HG02623 (cell line): ENCODE measurements around the gene RP2.

Experiments
- ATAC-seq: cut with Tn5 transposase; IDR thresholded peaks from one replicate; pipeline ENCODE4 v1.9.1; 2021; ENCODE audit warnings: moderate library complexity; ENCODE audit not compliant: unreplicated experiment

RP2 gene

DNA sequence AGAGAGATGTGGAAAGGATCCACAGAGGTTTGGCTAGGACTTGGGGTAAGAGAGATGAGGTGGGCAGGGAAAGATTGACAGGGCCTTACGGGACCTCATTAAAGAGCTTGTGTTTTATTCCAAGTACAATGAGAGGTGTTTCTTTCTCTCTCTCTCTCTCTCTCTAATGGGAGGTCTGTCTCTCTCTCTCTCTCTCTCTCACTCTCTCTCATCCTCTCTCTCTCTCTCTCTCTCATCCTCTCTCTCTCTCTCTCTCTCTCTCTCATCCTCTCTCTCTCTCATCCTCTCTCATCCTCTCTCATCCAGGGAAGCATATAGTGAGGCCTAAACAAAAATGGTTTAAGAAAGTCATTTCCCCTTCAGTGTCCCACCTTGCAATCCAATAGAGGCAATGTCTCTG lies 80.8 kb downstream of the RP2 start:
- ATAC-seq, result no peak

DNA sequence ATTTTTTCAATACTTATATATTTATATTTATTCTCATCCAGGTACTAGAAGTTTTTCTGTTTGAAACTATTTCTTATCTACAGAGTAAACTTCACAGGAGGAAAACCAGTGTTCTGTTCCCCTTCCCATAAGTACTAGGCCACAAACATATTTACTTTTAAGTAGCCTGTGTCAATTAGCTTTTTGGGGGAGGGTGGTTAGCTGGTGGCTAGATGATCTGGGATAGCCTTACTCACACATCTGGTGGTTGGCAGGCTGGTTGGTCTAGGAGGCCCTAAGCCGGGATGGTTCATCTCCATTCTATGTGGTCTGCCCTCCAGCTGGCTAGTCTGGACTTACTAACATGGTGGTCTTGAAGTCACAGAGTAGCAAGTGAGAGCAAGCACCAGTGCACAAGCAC lies 81.6 kb downstream of the RP2 start:
- no peak for ATAC-seq

DNA sequence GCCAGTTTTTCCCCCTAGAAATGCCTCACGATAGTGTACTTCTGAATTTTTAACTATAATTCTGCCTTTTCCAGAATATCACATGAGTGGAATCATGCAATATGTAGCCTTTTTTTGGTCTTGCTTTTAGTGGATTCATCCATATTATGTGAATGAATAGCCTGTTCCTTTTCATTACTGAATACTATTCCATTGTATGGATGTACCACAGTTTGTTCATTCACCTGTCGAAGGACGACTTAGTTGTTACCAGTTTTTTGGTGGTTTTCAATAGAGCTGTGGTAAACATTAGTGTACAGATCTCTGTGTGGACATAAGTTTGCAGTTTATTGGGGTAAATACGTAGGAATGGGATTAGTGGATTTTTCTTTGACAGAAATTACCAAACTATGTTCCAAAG lies 83.4 kb downstream of the RP2 start:
- no peak for ATAC-seq

DNA sequence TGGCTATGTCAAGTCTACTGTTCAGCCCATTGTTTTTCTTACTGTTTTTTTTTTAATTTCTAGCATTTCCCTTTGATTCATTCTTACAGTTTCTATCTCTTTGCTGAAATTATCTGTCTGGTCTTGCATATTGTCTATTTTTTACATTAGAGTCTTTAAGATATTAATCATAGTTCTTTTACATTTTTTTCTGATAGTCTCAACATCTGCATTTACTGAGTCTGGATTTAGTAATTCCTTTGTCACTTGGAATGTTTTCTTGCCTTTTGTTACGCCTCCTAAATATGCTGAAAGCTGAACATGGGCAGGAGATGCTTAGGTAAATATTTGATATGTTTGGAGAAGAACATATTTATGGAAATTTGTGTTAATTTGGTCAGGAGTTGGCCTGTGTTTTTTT lies 85.8 kb downstream of the RP2 start:
- no peak for ATAC-seq

DNA sequence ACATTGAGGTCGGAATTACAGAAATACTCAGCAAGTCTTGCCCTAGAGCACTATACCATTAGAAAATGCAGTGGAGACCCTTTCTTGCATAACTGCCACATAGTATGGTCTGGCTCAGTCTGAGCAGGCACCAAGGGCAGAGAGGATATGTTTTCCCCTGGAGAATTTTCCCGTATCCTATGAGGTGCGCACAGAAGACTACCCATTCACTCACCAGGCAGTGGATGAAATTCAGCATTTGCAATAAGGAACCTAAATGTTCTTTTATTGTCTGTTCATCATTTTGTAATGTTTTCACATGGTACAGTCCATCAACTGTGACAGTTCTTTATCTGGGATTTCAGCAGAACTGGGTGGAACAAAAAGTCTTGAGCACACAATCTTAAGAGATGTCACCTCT lies 90.9 kb downstream of the RP2 start:
- no peak for ATAC-seq

DNA sequence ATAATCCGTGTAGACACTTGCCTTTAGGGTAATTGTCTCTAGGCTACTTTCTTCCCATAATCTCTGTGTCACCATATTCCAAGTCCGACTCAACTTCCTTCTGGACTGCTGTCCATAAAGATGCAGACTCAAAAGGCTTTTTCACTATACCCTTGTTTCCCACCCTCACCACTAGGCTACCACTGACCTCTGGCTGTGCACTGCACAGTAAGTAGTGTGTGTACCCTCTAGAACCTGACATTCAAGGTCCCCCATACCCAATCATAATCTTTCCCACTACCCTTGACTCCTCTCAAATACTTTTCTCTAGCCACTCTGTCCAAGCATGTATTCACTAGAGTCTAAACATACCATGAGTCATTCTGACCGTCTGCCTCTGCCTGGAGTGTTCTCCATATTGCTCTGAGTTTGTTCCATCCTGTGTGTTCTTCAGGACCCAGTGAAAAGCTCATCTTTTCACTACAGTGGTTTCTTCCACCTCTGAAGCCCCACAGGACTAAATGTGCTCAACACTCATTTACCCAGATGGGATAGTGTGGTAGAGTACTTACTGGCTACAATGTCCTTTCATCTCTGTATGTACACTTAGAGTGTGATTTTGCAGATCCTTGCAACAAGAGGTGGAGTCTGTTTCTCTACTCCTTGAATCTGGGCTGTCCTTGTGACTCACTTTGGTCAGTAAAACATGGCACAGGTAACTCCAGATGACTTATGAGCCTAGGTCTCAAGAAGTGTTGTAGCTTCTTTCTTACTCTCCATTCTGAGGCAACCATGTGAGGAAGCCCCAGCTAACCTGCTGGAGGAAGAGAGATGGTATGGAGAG lies 92.8 kb downstream of the RP2 start:
- ATAC-seq, result no peak
